Keratinocyte (primary cell): ENCODE data around the gene SNX11. TPM values are rescaled to one million over a fixed set of nuclear protein-coding genes. Genes with fewer than 3 reads are reported as not detected.

Experiments
- DNase-seq: peaks from one replicate; pipeline ENCODE4 v3.0.0-alpha.2; 2011; ENCODE audit warnings: low read depth, missing footprints, low spot score
- FAIRE-seq: peaks from 2 replicates; lab custom pipeline; 2011; peaks lifted over from hg19 to GRCh38; lab: Jason Lieb, UNC
- H2AFZ ChIP-seq: 2 replicates; pipeline ENCODE4 v1.6.0; 2012; ENCODE audit warnings: low read length, control low read depth, inconsistent platforms; ENCODE audit not compliant: control insufficient read depth
- H3K27ac ChIP-seq: 2 replicates; pipeline ENCODE4 v1.5.1; 2011; ENCODE audit warnings: low read length; ENCODE audit not compliant: control insufficient read depth, insufficient read depth
- H3K27me3 ChIP-seq: 3 replicates; pipeline ENCODE4 v1.6.0; 2011; ENCODE audit warnings: low read length; ENCODE audit not compliant: control insufficient read depth, insufficient read depth; ENCODE audit errors: extremely low read depth
- H3K36me3 ChIP-seq, 2 experiments: 2 replicates in 1 of 2; 3 replicates in 1 of 2; pipeline ENCODE4 v1.5.1; 2011; ENCODE audit warnings: low read length in 2 of 2, mild to moderate bottlenecking in 1 of 2; ENCODE audit not compliant: control insufficient read depth in 2 of 2, insufficient read depth in 2 of 2; ENCODE audit errors: extremely low read depth in 1 of 2
- H3K4me1 ChIP-seq: 3 replicates; pipeline ENCODE4 v1.5.1; 2011; ENCODE audit warnings: low read length; ENCODE audit not compliant: control insufficient read depth, insufficient read depth; ENCODE audit errors: extremely low read depth
- H3K4me2 ChIP-seq: 3 replicates; pipeline ENCODE4 v1.6.0; 2011; ENCODE audit warnings: low read depth, low read length; ENCODE audit not compliant: control insufficient read depth, insufficient read depth; ENCODE audit errors: extremely low read depth
- H3K4me3 ChIP-seq, 3 experiments: fragments of 200-600 bp in 1 of 3; sonication (generic) in 1 of 3; 2 replicates in 2 of 3; 3 replicates in 1 of 3; pipeline ENCODE4 v1.5.1; 2011 to 2016; ENCODE audit warnings: low read length in 3 of 3, mild to moderate bottlenecking in 3 of 3, control low read depth in 2 of 3, inconsistent platforms in 1 of 3, low read depth in 1 of 3, mixed read lengths in 1 of 3, mixed run types in 1 of 3, moderate library complexity in 1 of 3; ENCODE audit not compliant: control insufficient read depth in 2 of 3, insufficient read depth in 2 of 3; ENCODE audit errors: extremely low read depth in 1 of 3
- H3K79me2 ChIP-seq: 2 replicates; pipeline ENCODE4 v1.6.0; 2012; ENCODE audit warnings: low read length; ENCODE audit not compliant: control insufficient read depth, insufficient read depth
- H3K9ac ChIP-seq: 3 replicates; pipeline ENCODE4 v1.6.0; 2011; ENCODE audit warnings: low read length; ENCODE audit not compliant: control insufficient read depth, insufficient read depth; ENCODE audit errors: extremely low read depth
- H3K9me1 ChIP-seq: 3 replicates; pipeline ENCODE4 v1.6.0; 2011; ENCODE audit warnings: low read length; ENCODE audit not compliant: control insufficient read depth, insufficient read depth; ENCODE audit errors: extremely low read depth
- H3K9me3 ChIP-seq: 2 replicates; pipeline ENCODE4 v1.5.1; 2012; ENCODE audit warnings: low read depth, low read length; ENCODE audit not compliant: control insufficient read depth
- H4K20me1 ChIP-seq: 3 replicates; pipeline ENCODE4 v1.6.0; 2011; ENCODE audit warnings: low read length; ENCODE audit not compliant: control insufficient read depth, insufficient read depth; ENCODE audit errors: extremely low read depth
- CTCF ChIP-seq, 3 experiments: IDR thresholded peaks in 1 of 3; conservative IDR thresholded peaks in 1 of 3; optimal IDR thresholded peaks in 1 of 3; 2 replicates in 2 of 3; 3 replicates in 1 of 3; pipeline versions ENCODE3 to v1.5.1; 2011; ENCODE audit warnings: low read length in 3 of 3, mild to moderate bottlenecking in 3 of 3, moderate library complexity in 2 of 3, control low read depth in 1 of 3, inconsistent platforms in 1 of 3; ENCODE audit not compliant: insufficient read depth in 2 of 3; ENCODE audit errors: extremely low read depth in 1 of 3
- EZH2 ChIP-seq: IDR thresholded peaks from one replicate; pipeline ENCODE4 v1.6.1; 2012; ENCODE audit warnings: inconsistent platforms, mild to moderate bottlenecking, low read length, moderate library complexity
- dilution Hi-C: fragments of 300-500 bp; cut with MboI; formaldehyde crosslinking; loops from one replicate; pipeline ENCODE4 v1.7.0; 2020; ENCODE audit warnings: low sequenced_read_pairs; ENCODE audit not compliant: extremely low pct_ligation_motif_present
- polyA plus RNA-seq, 5 experiments: library from polyadenylated mRNA; depleted of rRNA in 3 of 5; stranded (reverse) in 3 of 5; stranded (forward) in 1 of 5; unstranded in 1 of 5; fragments of >200 nt; gene quantifications; 1 replicate in 1 of 5; 2 replicates in 3 of 5; 3 replicates in 1 of 5; pipeline versions ENCODE4 v1.2.1 to v1.2.3, GENCODE V29; 2011 to 2012; ENCODE audit warnings: missing spikeins in 2 of 5, low read depth in 1 of 5, low replicate concordance in 1 of 5

SNX11 gene
- polyA plus RNA-seq, 1 donor (not counting 4 experiments of a cell fraction or from before 2014, with no cell fraction given): 21.0 TPM

GRCh38 chr17:48150597-48151001, 43.0 kb downstream of the SNX11 start:
- FAIRE-seq: no peak
- Histone ChIP-seq H2AFZ (no peak overlapping the region), H3K9me1 (no peaks in the 10 kb centered on the region), H3K4me1 (no peaks in the 10 kb centered on the region), H3K9me3 (no peaks in the 10 kb centered on the region), H3K9ac (no peak overlapping the region), H3K27me3 (peaks cover 52% of the 10 kb centered on the region), H3K4me3 (no peak overlapping the region), H4K20me1 (no peaks in the 10 kb centered on the region), H3K27ac (no peak overlapping the region), H3K79me2 (no peaks in the 10 kb centered on the region), H3K4me2 (no peak overlapping the region), H3K36me3 (no peaks in the 10 kb centered on the region)
- TF ChIP-seq EZH2 (no peak), CTCF (optimal IDR thresholded peaks at IDR 0.05 in 1 of 3, IDR thresholded peaks at IDR 0.05 in 1 of 3, conservative IDR thresholded peaks at IDR 0.05 in 1 of 3; ENCODE audit: extremely low read depth in 1 of 3, insufficient read depth in 2 of 3, low read length in 3 of 3) (no peak)
- dilution Hi-C loops: no loop called here
- DNase-seq: no peak

- Histone ChIP-seq H3K79me2 (no peaks in the 10 kb centered on the region), H3K36me3 (no peaks in the 10 kb centered on the region), H3K9ac (no peak overlapping the region), H3K4me1 (no peaks in the 10 kb centered on the region), H3K9me1 (no peaks in the 10 kb centered on the region), H3K9me3 (no peaks in the 10 kb centered on the region), H3K27ac (no peak overlapping the region), H2AFZ (no peak overlapping the region), H4K20me1 (no peaks in the 10 kb centered on the region), H3K4me3 (no peak overlapping the region), H3K4me2 (no peak overlapping the region), H3K27me3 (peaks cover 58% of the 10 kb centered on the region)
- no peak for TF ChIP-seq EZH2
- no peak for TF ChIP-seq CTCF (optimal IDR thresholded peaks at IDR 0.05 in 1 of 3, IDR thresholded peaks at IDR 0.05 in 1 of 3, conservative IDR thresholded peaks at IDR 0.05 in 1 of 3; ENCODE audit: extremely low read depth in 1 of 3, insufficient read depth in 2 of 3, low read length in 3 of 3)
- dilution Hi-C loops: no loop called here
- DNase-seq: no peak
- no peak for FAIRE-seq
Measured at GRCh38 chr17:48151220-48151619, 43.7 kb downstream of the SNX11 start.
